ENCODE data around the gene LRRC45.

DNA sequence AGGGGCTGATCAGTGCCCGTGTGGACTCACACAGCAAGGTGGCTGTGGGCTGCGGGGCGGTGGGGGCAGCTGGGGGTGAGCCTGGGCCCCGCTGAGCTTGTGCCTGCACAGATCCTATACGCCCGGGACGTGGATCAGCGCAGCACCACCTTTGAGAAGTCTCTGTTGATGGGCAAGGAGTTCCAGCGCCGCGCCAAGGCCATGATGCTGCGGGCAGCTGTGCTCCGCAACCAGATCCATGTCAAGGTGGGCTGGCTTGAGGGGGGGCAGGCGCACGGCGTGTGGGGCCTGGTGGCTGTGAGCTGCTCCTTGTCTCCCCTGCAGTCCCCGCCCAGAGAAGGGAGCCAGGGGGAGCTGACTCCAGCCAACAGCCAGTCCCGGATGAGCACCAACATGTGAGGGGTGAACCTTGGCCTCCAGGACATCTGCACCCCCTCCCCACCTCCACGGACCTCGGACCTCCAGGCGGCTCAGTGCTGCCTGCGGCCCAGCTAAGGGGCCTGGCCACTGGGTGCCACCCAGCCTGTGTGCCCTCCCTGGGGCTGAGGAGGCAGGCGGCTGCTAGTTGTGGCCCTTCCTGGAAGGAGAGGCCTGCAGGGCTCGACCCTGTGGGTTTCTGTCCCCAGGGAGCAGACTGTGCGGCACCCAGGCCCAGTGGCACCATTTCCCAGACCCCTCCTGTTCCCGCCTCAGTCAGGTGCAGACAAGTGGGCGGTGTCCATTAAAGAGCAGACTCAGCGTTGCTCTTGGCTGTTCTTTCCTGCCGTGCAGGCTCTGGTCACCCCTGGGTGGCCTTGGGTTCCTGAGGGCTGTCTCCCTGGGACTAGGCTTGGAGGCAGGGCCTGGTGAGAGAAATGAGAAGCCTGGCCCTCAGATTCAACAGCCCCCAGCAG, 33.9 kb downstream of the LRRC45 start:
- TF ChIP-seq, protein P1, sequence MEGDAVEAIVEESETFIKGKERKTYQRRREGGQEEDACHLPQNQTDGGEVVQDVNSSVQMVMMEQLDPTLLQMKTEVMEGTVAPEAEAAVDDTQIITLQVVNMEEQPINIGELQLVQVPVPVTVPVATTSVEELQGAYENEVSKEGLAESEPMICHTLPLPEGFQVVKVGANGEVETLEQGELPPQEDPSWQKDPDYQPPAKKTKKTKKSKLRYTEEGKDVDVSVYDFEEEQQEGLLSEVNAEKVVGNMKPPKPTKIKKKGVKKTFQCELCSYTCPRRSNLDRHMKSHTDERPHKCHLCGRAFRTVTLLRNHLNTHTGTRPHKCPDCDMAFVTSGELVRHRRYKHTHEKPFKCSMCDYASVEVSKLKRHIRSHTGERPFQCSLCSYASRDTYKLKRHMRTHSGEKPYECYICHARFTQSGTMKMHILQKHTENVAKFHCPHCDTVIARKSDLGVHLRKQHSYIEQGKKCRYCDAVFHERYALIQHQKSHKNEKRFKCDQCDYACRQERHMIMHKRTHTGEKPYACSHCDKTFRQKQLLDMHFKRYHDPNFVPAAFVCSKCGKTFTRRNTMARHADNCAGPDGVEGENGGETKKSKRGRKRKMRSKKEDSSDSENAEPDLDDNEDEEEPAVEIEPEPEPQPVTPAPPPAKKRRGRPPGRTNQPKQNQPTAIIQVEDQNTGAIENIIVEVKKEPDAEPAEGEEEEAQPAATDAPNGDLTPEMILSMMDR (IDR thresholded peaks at IDR 0.05; ENCODE audit: low read depth, low read length) = no peak
- no peak for TF ChIP-seq POLR2A (IDR thresholded peaks at IDR 0.05; ENCODE audit: extremely low read depth, insufficient read length)
